ENCODE data around the gene ZRANB2. TPM values are rescaled to one million over a fixed set of nuclear protein-coding genes. Genes with fewer than 3 reads are reported as not detected.
A peak's percentile ranks its signal among the peaks of the same experiment; 100 is the strongest.

ZRANB2 gene
- total and polyA plus RNA-seq, 10 of the 15 experiments (the other 5 are each of a cell fraction or from before 2014, with no cell fraction given) = 68.4 to 189 (median 138) TPM

DNA sequence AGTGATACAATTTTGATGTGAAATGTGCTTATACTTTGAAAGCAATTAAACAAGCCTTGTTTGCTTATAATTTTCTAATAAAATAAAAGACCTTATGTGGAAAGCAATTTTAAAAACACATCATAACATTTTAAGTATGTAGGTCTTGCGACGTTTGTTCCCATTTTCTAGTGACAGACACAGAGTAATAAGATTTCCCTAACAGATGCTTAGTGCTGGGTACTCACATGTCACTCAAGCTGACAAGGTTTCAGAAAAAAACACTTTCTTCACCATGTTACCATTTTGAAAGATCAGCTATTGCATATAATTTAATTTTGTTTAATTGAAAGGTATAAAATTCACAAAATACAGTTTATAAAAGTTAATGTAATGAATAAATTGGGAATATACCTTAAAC is 14.1 kb upstream of the ZRANB2 start (continued):
- TF ChIP-seq EZH2 (IDR thresholded peaks at IDR 0.05; ENCODE audit: borderline replicate concordance, control insufficient read depth, low read depth, low read length) (no peak), E2F4 (IDR thresholded peaks at IDR 0.05; ENCODE audit: low read depth, low read length) (no peak), E4F1 (IDR thresholded peaks at IDR 0.05; ENCODE audit: borderline replicate concordance, partially characterized antibody) (no peak)

DNA sequence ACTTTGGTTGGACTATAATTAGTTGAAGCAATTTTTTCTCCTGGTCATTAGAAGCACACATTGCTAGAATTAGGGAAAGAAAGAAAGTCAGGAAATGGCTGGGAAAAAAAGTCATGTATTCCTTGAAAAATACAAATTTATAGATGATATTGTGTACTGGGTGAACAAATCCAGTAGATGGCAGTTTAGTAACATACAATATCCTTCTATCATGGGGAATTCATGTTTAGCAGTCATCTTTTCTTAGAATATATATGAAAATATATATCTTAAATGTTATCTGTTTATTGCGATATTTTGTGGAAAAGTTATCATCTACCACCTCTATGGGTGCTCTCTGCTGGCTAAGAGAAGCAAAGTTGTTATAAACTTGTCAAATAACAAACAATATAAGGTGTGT is 13.1 kb upstream of the ZRANB2 start:
- ChIA-PET CTCF (interaction anchor here (0.8 to 2.8 kb wide), 3 partner anchors 271 to 944 kb away, joined by 3 to 10 read pairs (median 7); no protein-coding TSS in a partner anchor), SMC1A (ENCODE audit: uncharacterized antibody, unreplicated experiment) (interaction anchor here (1.5 kb wide), 1 partner anchor 9 kb away, joined by 7 read pairs; no protein-coding TSS in a partner anchor), RAD21 (ENCODE audit: unreplicated experiment) (no interaction called here), POLR2A (no interaction called here)
- FAIRE-seq (no peak), ATAC-seq (no peak), DNase-seq (ENCODE audit: low read depth, low spot score) (no peak)
- H3K9ac ChIP-seq (ENCODE audit: control insufficient read depth, insufficient read depth, low read length) = no peak overlapping the region
- WGBS (ENCODE audit: insufficient coverage, insufficient replicate concordance, low lambda C conversion rate, missing lambda C conversion rate) = 38% methylated on average over 1 of the region's 1 CpG
- no peak overlapping the region for H3K27ac ChIP-seq (ENCODE audit: control insufficient read depth, insufficient read depth)
- H3K27me3 ChIP-seq (replicated peaks in 1 of 2; ENCODE audit: control insufficient read depth in 2 of 2, insufficient read depth in 2 of 2, low read length in 1 of 2) = no peaks in the 10 kb centered on the region
- intact Hi-C loops (cut with micrococcal nuclease; ENCODE audit: unreplicated experiment) = loop anchor here (5.0 kb wide), 2 partner anchors 428 to 943 kb away; no protein-coding TSS in a partner anchor
- in situ Hi-C loops (cut with MboI) = loop anchor here (25.0 kb wide), 1 partner anchor 943 kb away; no protein-coding TSS in a partner anchor
- BruUV-seq (replicated peaks) = no TSS peak
- H2AFZ ChIP-seq (ENCODE audit: control insufficient read depth, low read depth, low read length) = no peak overlapping the region
- H4K20me1 ChIP-seq (ENCODE audit: control insufficient read depth, insufficient read depth) = no peaks in the 10 kb centered on the region
- H3K4me3 ChIP-seq = no peak overlapping the region
- no peak overlapping the region for H3K4me2 ChIP-seq (ENCODE audit: control insufficient read depth, insufficient read depth)
- H3K79me2 ChIP-seq (ENCODE audit: control insufficient read depth, insufficient read depth, low read length) = no peaks in the 10 kb centered on the region
- TF ChIP-seq JUNB (IDR thresholded peaks at IDR 0.05) = no peak
- TF ChIP-seq BACH1 (IDR thresholded peaks at IDR 0.05; ENCODE audit: borderline replicate concordance) = no peak
- no peak for TF ChIP-seq JUND (IDR thresholded peaks at IDR 0.05; ENCODE audit: low read depth, low read length)
- TF ChIP-seq E2F4 (IDR thresholded peaks at IDR 0.05; ENCODE audit: low read depth, low read length) = no peak
- TF ChIP-seq ESRRA (IDR thresholded peaks at IDR 0.05; ENCODE audit: low read length) = no peak
- no peak for TF ChIP-seq HDAC6 (IDR thresholded peaks at IDR 0.05; ENCODE audit: unreplicated experiment)
- TF ChIP-seq, protein P1, sequence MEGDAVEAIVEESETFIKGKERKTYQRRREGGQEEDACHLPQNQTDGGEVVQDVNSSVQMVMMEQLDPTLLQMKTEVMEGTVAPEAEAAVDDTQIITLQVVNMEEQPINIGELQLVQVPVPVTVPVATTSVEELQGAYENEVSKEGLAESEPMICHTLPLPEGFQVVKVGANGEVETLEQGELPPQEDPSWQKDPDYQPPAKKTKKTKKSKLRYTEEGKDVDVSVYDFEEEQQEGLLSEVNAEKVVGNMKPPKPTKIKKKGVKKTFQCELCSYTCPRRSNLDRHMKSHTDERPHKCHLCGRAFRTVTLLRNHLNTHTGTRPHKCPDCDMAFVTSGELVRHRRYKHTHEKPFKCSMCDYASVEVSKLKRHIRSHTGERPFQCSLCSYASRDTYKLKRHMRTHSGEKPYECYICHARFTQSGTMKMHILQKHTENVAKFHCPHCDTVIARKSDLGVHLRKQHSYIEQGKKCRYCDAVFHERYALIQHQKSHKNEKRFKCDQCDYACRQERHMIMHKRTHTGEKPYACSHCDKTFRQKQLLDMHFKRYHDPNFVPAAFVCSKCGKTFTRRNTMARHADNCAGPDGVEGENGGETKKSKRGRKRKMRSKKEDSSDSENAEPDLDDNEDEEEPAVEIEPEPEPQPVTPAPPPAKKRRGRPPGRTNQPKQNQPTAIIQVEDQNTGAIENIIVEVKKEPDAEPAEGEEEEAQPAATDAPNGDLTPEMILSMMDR (IDR thresholded peaks at IDR 0.05 in 2 of 3, conservative IDR thresholded peaks at IDR 0.05 in 1 of 3; ENCODE audit: control insufficient read depth in 2 of 3, extremely low read depth in 1 of 3, insufficient read depth in 1 of 3, low read depth in 3 of 3, low read length in 3 of 3) = peak in 1 of 3 experiments; percentile 14; a peak in 2 of 6 replicates
- TF ChIP-seq SMC3 (IDR thresholded peaks at IDR 0.05; ENCODE audit: borderline replicate concordance, low read length) = 0 out of 2 replicates have a peak, but pooled peaks have one; percentile 2
- TF ChIP-seq EZH2 (IDR thresholded peaks at IDR 0.05; ENCODE audit: borderline replicate concordance, control insufficient read depth, low read depth, low read length) = no peak
- TF ChIP-seq CHD2 (IDR thresholded peaks at IDR 0.05; ENCODE audit: borderline replicate concordance, low read depth, low read length) = no peak
- peak; percentile 32; the same call in 1 of the 2 replicates for TF ChIP-seq RAD21 (IDR thresholded peaks at IDR 0.05; ENCODE audit: insufficient read depth, low read depth, low read length)
- H3K9me3 ChIP-seq (replicated peaks; ENCODE audit: control insufficient read depth, insufficient read depth, low read length) = no peaks in the 10 kb centered on the region
- no peaks in the 10 kb centered on the region for H3K4me1 ChIP-seq (ENCODE audit: control insufficient read depth, insufficient read depth, low read length)
- H3K36me3 ChIP-seq (ENCODE audit: control insufficient read depth in 2 of 2, insufficient read depth in 2 of 2, low read length in 1 of 2) = no peaks in the 10 kb centered on the region

Data from GM12878 (cell line).